SK-N-MC (cell line): ENCODE measurements around the gene MPZL2.

Experiments used
- FOXP2 ChIP-seq: optimal IDR thresholded peaks from 2 replicates; pipeline ENCODE3; 2011; ENCODE audit warnings: mild to moderate bottlenecking, moderate library complexity; ENCODE audit not compliant: insufficient read depth; ENCODE audit errors: extremely low read length, control extremely low read depth
- POLR2AphosphoS5 ChIP-seq: IDR thresholded peaks from 2 replicates; pipeline ENCODE4 v1.6.1; 2012; ENCODE audit warnings: mild to moderate bottlenecking, low read depth, low read length, borderline replicate concordance

- TF ChIP-seq POLR2AphosphoS5 (no peak), FOXP2 (no peak)
These were observed 53.1 kb downstream of the MPZL2 start for GRCh38 chr11:118211006-118211405.
